ENCODE measurements around the gene ARHGAP40. TPM values are rescaled to one million over a fixed set of nuclear protein-coding genes. Genes with fewer than 3 reads are reported as not detected.

The ARHGAP40 gene
- total and polyA plus RNA-seq, 2 of the 4 experiments (the other 2 are of a cell fraction), result not detected

- CTCF ChIA-PET, result no interaction called here
- in situ Hi-C loops (cut with MboI; ENCODE audit: low sequenced_read_pairs), result no loop called here
- WGBS, 2 experiments (ENCODE audit: extremely low coverage in 2 of 2, insufficient read length in 1 of 2), result no CpG with 5 or more reads among the region's 5 CpGs
Observed at GRCh38 chr20:38631155-38632022, 29.8 kb downstream of the ARHGAP40 start.

More at GRCh38 chr20:38631155-38632022, 29.8 kb downstream of the ARHGAP40 start:
- POLR2A ChIA-PET (ENCODE audit: unreplicated experiment), result no interaction called here
- Histone ChIP-seq H3K4me2 (ENCODE audit: low read depth, low read length) (no peak overlapping the region), H3K23ac (ENCODE audit: low read depth, low read length) (no peak overlapping the region), H3K36me3 (ENCODE audit: control insufficient read depth, insufficient read depth, low read length) (no peaks in the 10 kb centered on the region), H2BK5ac (ENCODE audit: low read depth, low read length, poor library complexity, severe bottlenecking) (no peak overlapping the region), H3K9me1 (ENCODE audit: insufficient read depth, low read length) (no peaks in the 10 kb centered on the region), H3K27me3 (ENCODE audit: control insufficient read depth, insufficient read depth, low read length) (peaks cover 5% of the 10 kb centered on the region; the same call in 1 of the 2 replicates), H2AFZ (replicated peaks; ENCODE audit: low read length, poor library complexity) (no peak overlapping the region), H2BK15ac (ENCODE audit: low read depth, low read length) (no peak overlapping the region), H2BK20ac (ENCODE audit: low read depth, low read length) (no peak overlapping the region), H3K4me1 (ENCODE audit: control insufficient read depth, insufficient read depth, low read length) (no peaks in the 10 kb centered on the region), H4K91ac (ENCODE audit: insufficient read depth, low read depth, low read length) (no peak overlapping the region), H3K27ac (ENCODE audit: insufficient read depth, low read length) (no peak overlapping the region), H2BK120ac (ENCODE audit: low read depth, low read length) (no peak overlapping the region), H2AK9ac (replicated peaks; ENCODE audit: low read depth, low read length, poor library complexity) (no peak overlapping the region), H3K14ac (replicated peaks; ENCODE audit: low read depth, low read length) (no peak overlapping the region), H3K4ac (ENCODE audit: low read depth, low read length) (no peak overlapping the region), H3K4me3 (ENCODE audit: insufficient read depth, low read depth, low read length) (no peak overlapping the region), H4K20me1 (ENCODE audit: insufficient read depth, low read length) (no peaks in the 10 kb centered on the region), H3K9me3 (ENCODE audit: control insufficient read depth, insufficient read depth, low read length) (no peaks in the 10 kb centered on the region), H3K79me1 (ENCODE audit: low read depth in 1 of 2, low read length in 2 of 2) (no peaks in the 10 kb centered on the region), H3K56ac (ENCODE audit: extremely low read depth, insufficient read depth, low read length) (no peak overlapping the region), H3K9ac (ENCODE audit: low read depth, low read length) (no peak overlapping the region), H2AK5ac (ENCODE audit: low read depth, low read length) (no peak overlapping the region), H3K18ac (ENCODE audit: low read depth, low read length) (no peak overlapping the region), H4K5ac (ENCODE audit: low read depth, low read length) (no peak overlapping the region), H4K8ac (ENCODE audit: low read depth in 2 of 2, low read length in 2 of 2) (no peak overlapping the region)
- no TSS peak for BruUV-seq (replicated peaks)
- TF ChIP-seq RAD21 (IDR thresholded peaks at IDR 0.05; ENCODE audit: low read length) (no peak), FOS (IDR thresholded peaks at IDR 0.05; ENCODE audit: low read depth, low read length) (no peak), RCOR1 (IDR thresholded peaks at IDR 0.05; ENCODE audit: insufficient replicate concordance, low read length) (no peak), MAFK (IDR thresholded peaks at IDR 0.05; ENCODE audit: low read depth, low read length) (no peak), USF2 (IDR thresholded peaks at IDR 0.05; ENCODE audit: low read depth, low read length) (no peak), MXI1 (IDR thresholded peaks at IDR 0.05; ENCODE audit: borderline replicate concordance, low read depth, low read length) (no peak), CTCF (conservative IDR thresholded peaks at IDR 0.05; ENCODE audit: low read depth, low read length) (no peak), ELK1 (IDR thresholded peaks at IDR 0.05; ENCODE audit: borderline replicate concordance, low read depth, low read length) (no peak), CEBPB (IDR thresholded peaks at IDR 0.05; ENCODE audit: low read depth, low read length) (no peak)
- no peak for ATAC-seq (ENCODE audit: low read depth)
- dilution Hi-C loops (cut with HindIII; ENCODE audit: low sequenced_read_pairs, unreplicated experiment), result no loop called here
- DNase-seq, result no peak
- intact Hi-C loops (cut with micrococcal nuclease), result loop anchor here (5.0 kb wide), 1 partner anchor 121 kb away; no protein-coding TSS in a partner anchor

Data from IMR-90 (cell line).